Measurements from ENCODE around the gene KRTAP5-10. TPM values are rescaled to one million over a fixed set of nuclear protein-coding genes. Genes with fewer than 3 reads are reported as not detected.
"Not testable (repeated sequence)": the region's sequence is repeated elsewhere in the genome, so short reads cannot be mapped to it uniquely, and the experiment has no call there.

The KRTAP5-10 gene
- total RNA-seq, 2 donors from 2014 or later, result 0.37 TPM; not detected in 1

DNA sequence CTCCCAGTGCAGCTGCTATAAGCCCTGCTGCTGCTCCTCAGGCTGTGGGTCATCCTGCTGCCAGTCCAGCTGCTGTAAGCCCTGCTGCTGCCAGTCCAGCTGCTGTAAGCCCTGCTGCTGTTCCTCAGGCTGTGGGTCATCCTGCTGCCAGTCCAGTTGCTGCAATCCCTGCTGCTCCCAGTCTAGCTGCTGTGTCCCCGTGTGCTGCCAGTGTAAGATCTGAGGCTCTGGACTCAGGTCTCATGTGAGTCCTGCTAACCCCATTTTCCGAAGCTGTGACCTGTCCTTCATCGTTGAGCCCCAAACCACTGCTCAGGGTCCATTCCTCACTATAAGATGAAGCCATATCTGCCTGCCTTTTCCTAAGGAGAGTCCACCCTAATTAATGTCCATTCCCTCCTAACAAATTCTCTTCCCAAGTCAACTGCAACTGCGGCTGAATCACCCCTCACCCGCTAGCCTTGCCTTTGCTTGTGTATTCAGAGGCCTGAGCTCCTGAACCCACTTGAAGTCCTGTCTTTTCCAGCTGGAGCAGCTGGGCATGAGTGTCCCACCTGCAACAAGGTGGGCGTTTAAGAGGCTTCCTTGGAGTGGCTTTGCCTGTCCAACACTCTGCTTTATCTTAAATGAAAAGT lies 37.7 kb upstream of the KRTAP5-10 start:
- H3K9ac ChIP-seq (ENCODE audit: low read depth in 2 of 2, low read length in 2 of 2), result no peak overlapping the region

DNA sequence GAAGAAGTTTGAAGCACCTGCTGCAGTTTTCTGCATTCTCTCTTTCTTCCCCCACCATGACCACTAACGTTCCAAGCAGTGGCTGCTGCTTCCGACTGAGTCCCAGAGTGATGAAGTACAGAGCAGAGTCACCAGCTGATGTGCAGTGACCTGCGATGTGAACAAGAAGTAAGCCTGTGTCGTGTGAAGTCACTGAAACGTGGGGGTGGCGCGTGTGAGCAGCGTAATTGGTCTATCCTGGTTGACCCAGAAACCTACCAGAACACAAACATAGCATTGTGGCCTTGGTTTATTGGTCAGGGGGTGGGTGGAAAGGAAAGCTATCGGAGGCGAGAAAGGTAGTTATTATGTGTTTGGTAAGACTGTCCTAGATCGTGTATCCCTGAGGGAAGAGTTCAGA lies 34.8 kb upstream of the KRTAP5-10 start:
- intact Hi-C loops (cut with DNase I), result no loop called here
- Histone ChIP-seq H3K36me3 (no peaks in the 10 kb centered on the region), H3K4me3 (no peak overlapping the region), H3K4me1 (no peaks in the 10 kb centered on the region), H3K9me3 (no peaks in the 10 kb centered on the region), H3K9ac (ENCODE audit: low read depth in 2 of 2, low read length in 2 of 2) (no peak overlapping the region), H3K27ac (no peak overlapping the region), H3K27me3 (no peaks in the 10 kb centered on the region)
- no peak for DNase-seq
- TF ChIP-seq, protein P1, sequence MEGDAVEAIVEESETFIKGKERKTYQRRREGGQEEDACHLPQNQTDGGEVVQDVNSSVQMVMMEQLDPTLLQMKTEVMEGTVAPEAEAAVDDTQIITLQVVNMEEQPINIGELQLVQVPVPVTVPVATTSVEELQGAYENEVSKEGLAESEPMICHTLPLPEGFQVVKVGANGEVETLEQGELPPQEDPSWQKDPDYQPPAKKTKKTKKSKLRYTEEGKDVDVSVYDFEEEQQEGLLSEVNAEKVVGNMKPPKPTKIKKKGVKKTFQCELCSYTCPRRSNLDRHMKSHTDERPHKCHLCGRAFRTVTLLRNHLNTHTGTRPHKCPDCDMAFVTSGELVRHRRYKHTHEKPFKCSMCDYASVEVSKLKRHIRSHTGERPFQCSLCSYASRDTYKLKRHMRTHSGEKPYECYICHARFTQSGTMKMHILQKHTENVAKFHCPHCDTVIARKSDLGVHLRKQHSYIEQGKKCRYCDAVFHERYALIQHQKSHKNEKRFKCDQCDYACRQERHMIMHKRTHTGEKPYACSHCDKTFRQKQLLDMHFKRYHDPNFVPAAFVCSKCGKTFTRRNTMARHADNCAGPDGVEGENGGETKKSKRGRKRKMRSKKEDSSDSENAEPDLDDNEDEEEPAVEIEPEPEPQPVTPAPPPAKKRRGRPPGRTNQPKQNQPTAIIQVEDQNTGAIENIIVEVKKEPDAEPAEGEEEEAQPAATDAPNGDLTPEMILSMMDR (IDR thresholded peaks at IDR 0.05), result no peak

More for the DNA sequence above, 37.7 kb upstream of the KRTAP5-10 start:
- Histone ChIP-seq H3K27ac (no peak overlapping the region), H3K4me3 (no peak overlapping the region), H3K4me1 (no peaks in the 10 kb centered on the region), H3K36me3 (no peaks in the 10 kb centered on the region), H3K9me3 (no peaks in the 10 kb centered on the region), H3K27me3 (no peaks in the 10 kb centered on the region)
- no peak for DNase-seq
- intact Hi-C loops (cut with DNase I), result no loop called here
- TF ChIP-seq, protein P1 (IDR thresholded peaks at IDR 0.05), result no peak

DNA sequence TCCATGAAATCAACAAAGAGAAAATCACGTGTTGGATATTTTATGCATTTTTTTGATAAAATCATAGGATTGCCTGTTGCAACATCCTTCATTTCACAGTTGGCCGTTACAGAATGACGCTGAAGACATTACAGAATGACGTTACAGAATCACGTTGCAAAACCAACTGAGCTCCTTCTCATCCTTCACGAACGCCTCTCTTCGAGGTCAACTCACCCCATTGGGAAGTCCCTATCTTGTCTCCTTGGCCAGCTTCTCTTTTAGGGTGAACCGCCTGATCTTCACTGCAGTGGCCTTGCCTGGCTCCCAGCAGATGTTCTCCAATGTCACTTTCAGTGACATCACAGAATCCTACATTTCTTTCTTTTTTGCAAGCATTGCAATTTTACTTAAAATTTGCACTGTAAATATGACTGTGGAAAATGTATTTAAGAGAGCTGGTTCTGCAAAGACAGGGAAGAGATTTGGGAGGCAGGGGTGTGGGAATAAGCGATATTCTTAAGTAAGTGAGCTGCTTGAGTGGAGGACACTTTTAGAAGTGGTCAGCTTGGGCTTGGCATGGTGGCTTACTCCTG lies 33.2 kb upstream of the KRTAP5-10 start:
- H3K4me3 ChIP-seq, result no peak overlapping the region
- no peaks in the 10 kb centered on the region for H3K4me1 ChIP-seq
- TF ChIP-seq, protein P1 (IDR thresholded peaks at IDR 0.05), result no peak
- no peak overlapping the region for H3K9ac ChIP-seq (ENCODE audit: low read depth in 2 of 2, low read length in 2 of 2)
- no peaks in the 10 kb centered on the region for H3K27me3 ChIP-seq
- no peak overlapping the region for H3K27ac ChIP-seq
- H3K9me3 ChIP-seq, result no peaks in the 10 kb centered on the region
- no peak for DNase-seq
- no peaks in the 10 kb centered on the region for H3K36me3 ChIP-seq
- intact Hi-C loops (cut with DNase I), result no loop called here

DNA sequence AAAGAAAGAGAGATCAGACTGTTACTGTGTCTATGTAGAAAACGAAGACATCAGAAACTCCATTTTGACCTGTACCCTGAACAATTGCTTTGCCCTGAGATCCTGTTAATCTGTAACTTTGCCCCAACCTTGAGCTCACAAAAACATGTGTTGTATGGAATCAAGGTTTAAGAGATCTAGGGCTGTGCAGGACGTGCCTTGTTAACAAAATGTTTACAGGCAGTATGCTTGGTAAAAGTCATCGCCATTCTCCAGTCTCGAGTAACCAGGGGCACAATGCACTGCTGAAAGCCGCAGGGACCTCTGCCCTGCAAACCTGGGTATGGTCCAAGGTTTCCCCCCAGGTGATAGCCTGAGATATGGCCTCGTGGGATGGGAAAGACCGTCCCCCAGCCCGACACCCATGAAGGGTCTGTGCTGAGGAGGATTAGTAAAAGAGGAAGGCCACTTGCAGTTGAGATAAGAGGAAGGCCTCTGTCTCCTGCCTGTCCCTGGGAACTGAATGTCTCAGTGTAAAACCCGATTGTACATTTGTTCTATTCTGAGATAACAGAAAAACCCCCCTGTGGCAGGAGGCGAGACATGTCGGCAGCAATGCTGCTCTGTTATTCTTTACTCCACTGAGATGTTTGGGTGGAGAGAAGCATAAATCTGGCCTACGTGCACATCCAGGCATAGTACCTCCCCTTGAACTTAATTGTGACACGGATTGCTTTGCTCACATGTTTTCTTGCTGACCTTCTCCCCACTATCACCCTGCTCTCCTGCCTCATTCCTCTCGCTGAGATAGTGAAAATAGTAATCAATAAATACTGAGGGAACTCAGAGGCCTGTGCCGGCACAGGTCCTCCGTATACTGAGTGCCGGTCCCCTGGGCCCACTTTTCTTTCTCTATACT lies 30.4 kb upstream of the KRTAP5-10 start:
- not testable (repeated sequence) for DNase-seq, H3K27ac ChIP-seq

DNA sequence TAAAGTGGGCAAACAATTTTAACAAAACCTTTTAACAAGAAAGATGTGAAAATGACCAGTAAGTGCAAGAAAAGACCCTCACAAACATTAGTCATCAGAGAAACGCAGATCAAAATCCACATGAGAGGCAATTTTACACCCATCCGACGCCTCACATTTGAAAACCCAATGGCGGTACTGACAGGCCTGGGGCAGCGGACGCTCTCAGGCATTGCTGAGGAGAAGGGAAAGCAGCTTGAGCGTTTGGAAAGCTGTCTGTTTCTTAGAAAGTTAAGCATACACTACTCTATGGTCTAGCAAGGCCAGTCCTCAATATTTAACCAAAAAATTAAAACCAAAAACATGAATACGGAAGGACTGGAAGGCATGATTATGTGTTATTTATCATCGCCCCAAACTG lies 29.5 kb upstream of the KRTAP5-10 start:
- Histone ChIP-seq H3K4me1 (no peaks in the 10 kb centered on the region), H3K36me3 (no peaks in the 10 kb centered on the region), H3K27ac (no peak overlapping the region), H3K9me3 (no peaks in the 10 kb centered on the region), H3K27me3 (no peaks in the 10 kb centered on the region), H3K9ac (ENCODE audit: low read depth in 2 of 2, low read length in 2 of 2) (no peak overlapping the region), H3K4me3 (no peak overlapping the region)
- no peak for DNase-seq
- intact Hi-C loops (cut with DNase I), result no loop called here
- TF ChIP-seq, protein P1 (IDR thresholded peaks at IDR 0.05), result no peak

More for the DNA sequence above, 30.4 kb upstream of the KRTAP5-10 start:
- H3K9me3 ChIP-seq; intact Hi-C loops (cut with DNase I); H3K4me3 ChIP-seq; H3K36me3 ChIP-seq; H3K4me1 ChIP-seq; H3K27me3 ChIP-seq; H3K9ac ChIP-seq (ENCODE audit: low read depth in 2 of 2, low read length in 2 of 2): not testable (repeated sequence)

Measured in colonic mucosa (tissue), 4 donors.